GM12872 (cell line): ENCODE measurements around the gene FARP2.

Experiments used
- CTCF ChIP-seq: IDR thresholded peaks from 3 replicates; pipeline ENCODE4 v1.5.1; 2011; ENCODE audit warnings: low read depth, mild to moderate bottlenecking, low read length, moderate library complexity; ENCODE audit not compliant: insufficient read depth

FARP2 gene

GRCh38 chr2:241539616-241540374 lies 183.7 kb downstream of the FARP2 start:
- no peak for TF ChIP-seq CTCF

- no peak for TF ChIP-seq CTCF
Observed at GRCh38 chr2:241540401-241540770, 184.3 kb downstream of the FARP2 start.

- no peak for TF ChIP-seq CTCF
Observed at GRCh38 chr2:241540771-241541561, 184.9 kb downstream of the FARP2 start.

- TF ChIP-seq CTCF = no peak
Observed at GRCh38 chr2:241541564-241542277, 185.6 kb downstream of the FARP2 start.

GRCh38 chr2:241542278-241542605 lies 186.2 kb downstream of the FARP2 start:
- no peak for TF ChIP-seq CTCF
